Measurements from ENCODE around the gene CNKSR1.

GRCh38 chr1:26145960-26146294 is 31.4 kb upstream of the CNKSR1 start:
- TF ChIP-seq CTCF (IDR thresholded peaks at IDR 0.05): no peak
- no peak for TF ChIP-seq POLR2A (IDR thresholded peaks at IDR 0.05)
